Posterior cingulate gyrus (tissue), 11 donors: Measurements from ENCODE around the gene OSBPL10.

Experiments used
- DNase-seq, 10 donors: peaks; one replicate each; pipeline versions ENCODE4 v3.0.0 to v3.0.0-alpha.2; 2020 to 2021; ENCODE audit warnings: mixed read lengths in 3 of 10
- intact Hi-C: fragments of 100-400 bp; cut with DNase I; formaldehyde crosslinking; loops from one replicate; pipeline ENCODE4 v1.15.1; 2023

OSBPL10 gene

GRCh38 chr3:31762097-31762764, 218.8 kb downstream of the OSBPL10 start:
- DNase-seq = no peak
- intact Hi-C loops = no loop called here

- no peak for DNase-seq
- intact Hi-C loops = no loop called here
Observed at GRCh38 chr3:31760654-31761053, 220.4 kb downstream of the OSBPL10 start.

GRCh38 chr3:31758322-31758965, 222.6 kb downstream of the OSBPL10 start:
- intact Hi-C loops = no loop called here
- DNase-seq = no peak

- DNase-seq = no peak
- intact Hi-C loops = no loop called here
Observed at GRCh38 chr3:31755926-31756658, 225.0 kb downstream of the OSBPL10 start.

GRCh38 chr3:31754575-31755278, 226.3 kb downstream of the OSBPL10 start:
- no peak for DNase-seq
- intact Hi-C loops = no loop called here

GRCh38 chr3:31753050-31753425, 228.0 kb downstream of the OSBPL10 start:
- no peak for DNase-seq

GRCh38 chr3:31752305-31753049, 228.6 kb downstream of the OSBPL10 start:
- intact Hi-C loops = no loop called here
- no peak for DNase-seq

More at GRCh38 chr3:31753050-31753425, 228.0 kb downstream of the OSBPL10 start:
- intact Hi-C loops = no loop called here

GRCh38 chr3:31750341-31750740, 230.7 kb downstream of the OSBPL10 start:
- intact Hi-C loops = no loop called here
- no peak for DNase-seq

- intact Hi-C loops = no loop called here
- DNase-seq = no peak
Observed at GRCh38 chr3:31748933-31749295, 232.1 kb downstream of the OSBPL10 start.

GRCh38 chr3:31748281-31748932, 232.7 kb downstream of the OSBPL10 start:
- no peak for DNase-seq
- intact Hi-C loops = no loop called here

- intact Hi-C loops = no loop called here
- peak in 1 of 10 donors; percentile 82 for DNase-seq
Observed at GRCh38 chr3:31747785-31748184, 233.3 kb downstream of the OSBPL10 start.

GRCh38 chr3:31744913-31745312, 236.1 kb downstream of the OSBPL10 start:
- no peak for DNase-seq
- intact Hi-C loops = no loop called here

GRCh38 chr3:31743331-31744089, 237.6 kb downstream of the OSBPL10 start:
- DNase-seq = no peak
- intact Hi-C loops = no loop called here

- intact Hi-C loops = no loop called here
- no peak for DNase-seq
Observed at GRCh38 chr3:31740397-31740796, 240.7 kb downstream of the OSBPL10 start.

GRCh38 chr3:31738412-31738811, 242.7 kb downstream of the OSBPL10 start:
- intact Hi-C loops = no loop called here
- no peak for DNase-seq

GRCh38 chr3:31735667-31736066, 245.4 kb downstream of the OSBPL10 start:
- intact Hi-C loops = no loop called here

GRCh38 chr3:31733234-31733667, 247.8 kb downstream of the OSBPL10 start:
- intact Hi-C loops = no loop called here
- DNase-seq = no peak

More at GRCh38 chr3:31735667-31736066, 245.4 kb downstream of the OSBPL10 start:
- no peak for DNase-seq

- intact Hi-C loops = no loop called here
- DNase-seq = no peak
Observed at GRCh38 chr3:31732548-31732947, 248.5 kb downstream of the OSBPL10 start.

GRCh38 chr3:31729573-31729972, 251.5 kb downstream of the OSBPL10 start:
- no peak for DNase-seq
- intact Hi-C loops = no loop called here
